Ovary (tissue), 9 donors: ENCODE data around the gene ARHGEF10L. TPM values are rescaled to one million over a fixed set of nuclear protein-coding genes. Genes with fewer than 3 reads are reported as not detected.

Source experiments
- DNase-seq, 5 donors: peaks; one replicate each; pipeline ENCODE4 v3.0.0-alpha.2; 2019 to 2020
- H3K27ac ChIP-seq, 2 donors: fragments of 200-600 bp; one replicate each; pipeline versions ENCODE4 v1.5.1 to v1.8.0; 2019 to 2022
- H3K27me3 ChIP-seq: fragments of 200-600 bp; one replicate; pipeline ENCODE4 v1.8.0; 2022
- H3K36me3 ChIP-seq: fragments of 200-600 bp; sonication (generic); one replicate; pipeline ENCODE4 v1.5.1; 2019
- H3K4me1 ChIP-seq: one replicate; pipeline ENCODE4 v1.8.1; 2013; ENCODE audit warnings: mild to moderate bottlenecking, moderate library complexity; ENCODE audit not compliant: insufficient read depth
- H3K4me3 ChIP-seq: fragments of 200-600 bp; sonication (generic); one replicate; pipeline ENCODE4 v1.5.1; 2017
- H3K9me3 ChIP-seq, 2 donors: fragments of 200-600 bp in 1 of 2; sonication (generic) in 1 of 2; one replicate each; pipeline versions ENCODE4 v1.5.1 to v1.8.1; 2013 to 2019; ENCODE audit warnings: mild to moderate bottlenecking in 1 of 2, moderate library complexity in 1 of 2
- EP300 ChIP-seq: sonication (generic); formaldehyde crosslinking; IDR thresholded peaks from one replicate; pipeline ENCODE4 v1.6.1; 2017; ENCODE audit warnings: antibody characterized with exemption
- POLR2A ChIP-seq: fragments of 450-650 bp; IDR thresholded peaks from one replicate; pipeline ENCODE4 v1.6.1; 2017; ENCODE audit warnings: antibody characterized with exemption, mild to moderate bottlenecking, moderate library complexity
- WGBS, 3 donors: extraction: QIAGEN DNeasy Blood & Tissue Kit in 1 of 3; methylation state at CpG; one replicate each; pipeline versions ENCODE4 v1.1.5 to v1.1.7; 2013 to 2017; 5-methylcytosine and 5-hydroxymethylcytosine counted together
- intact Hi-C, 4 donors: fragments of 100-400 bp; cut with DNase I; formaldehyde crosslinking; loops; one replicate each; pipeline versions ENCODE4 v1.11.0 to v1.15.1; 2022 to 2023
- polyA plus RNA-seq, 2 donors: library from polyadenylated mRNA; stranded (reverse); fragments of 200-250 nt in 1 of 2; fragments of 350-450 nt in 1 of 2; fragmentation: Illumina TruSeq in 1 of 2; extraction: RNeasy Lipid Tissue Mini Kit (QIAGEN cat#74804) in 1 of 2; gene quantifications; one replicate each; pipeline ENCODE4 v1.2.3, GENCODE V29; 2013 to 2014
- total RNA-seq, 7 donors: library from RNA; depleted of rRNA in 2 of 7; stranded (reverse); fragments of >200 nt in 2 of 7; fragmentation: NEBNext Ultra II Directional in 3 of 7; extraction: Animal tissue kit (Norgen Biotek cat#: 25700) in 3 of 7; gene quantifications; one replicate each; pipeline versions ENCODE4 v1.1.0 to v1.2.4, GENCODE V29; 2016 to 2023
- TF ChIP-seq, protein P1 (sequence below), 3 donors: fragments of 450-650 bp in 2 of 3; fragments of 200-600 bp in 1 of 3; IDR thresholded peaks; one replicate each; pipeline versions ENCODE4 v1.5.1 to v1.8.0; 2016 to 2022; ENCODE audit warnings: antibody characterized with exemption in 3 of 3, mild to moderate bottlenecking in 1 of 3
- donor health status: DM: no; HTN: no; CAD: no; lungs with moderate emphysema.
- donor health status: DM: no; HTN: no; CAD: no.
- donor health status: Bipolar disorder and iron deficiency.
- donor health status: DM: yes; HTN: yes; CAD: no.
- donor health status: DM: no; HTN: no; CAD: no.
- donor health status: DM: yes; HTN: yes; CAD: no.

Gene ARHGEF10L
- total and polyA plus RNA-seq, 9 donors = 3.6 to 23.0 (median 18.3) TPM

DNA sequence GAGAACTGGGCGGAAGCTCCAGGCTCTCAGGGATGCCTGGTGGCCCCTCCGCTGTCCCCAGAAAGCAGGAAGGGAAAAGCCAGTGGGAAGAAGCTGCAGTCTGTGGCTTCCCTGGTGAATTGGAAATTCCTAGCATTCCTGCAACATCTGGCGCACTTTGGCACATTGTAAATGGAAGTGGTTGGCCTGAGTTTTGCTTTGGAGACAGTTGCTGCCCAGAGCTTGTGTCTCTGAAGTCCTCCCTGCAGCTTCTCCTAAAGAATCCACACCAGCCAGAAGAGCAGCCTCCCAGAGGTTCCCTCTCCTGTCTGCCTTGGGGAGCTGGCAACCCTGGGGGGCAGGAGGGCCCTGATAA lies 48.2 kb downstream of the ARHGEF10L start:
- whole genome bisulfite sequencing, 3 donors = 56 to 73% (median 56%) methylated on average over 3 of the region's 3 CpGs
- Histone ChIP-seq H3K27ac (no peak overlapping the region), H3K27me3 (no peaks in the 10 kb centered on the region), H3K4me3 (no peak overlapping the region), H3K36me3 (no peaks in the 10 kb centered on the region), H3K9me3 (no peaks in the 10 kb centered on the region), H3K4me1 (peaks cover 13% of the 10 kb centered on the region)
- DNase-seq = no peak
- TF ChIP-seq POLR2A (no peak), EP300 (no peak)
- TF ChIP-seq, protein P1, sequence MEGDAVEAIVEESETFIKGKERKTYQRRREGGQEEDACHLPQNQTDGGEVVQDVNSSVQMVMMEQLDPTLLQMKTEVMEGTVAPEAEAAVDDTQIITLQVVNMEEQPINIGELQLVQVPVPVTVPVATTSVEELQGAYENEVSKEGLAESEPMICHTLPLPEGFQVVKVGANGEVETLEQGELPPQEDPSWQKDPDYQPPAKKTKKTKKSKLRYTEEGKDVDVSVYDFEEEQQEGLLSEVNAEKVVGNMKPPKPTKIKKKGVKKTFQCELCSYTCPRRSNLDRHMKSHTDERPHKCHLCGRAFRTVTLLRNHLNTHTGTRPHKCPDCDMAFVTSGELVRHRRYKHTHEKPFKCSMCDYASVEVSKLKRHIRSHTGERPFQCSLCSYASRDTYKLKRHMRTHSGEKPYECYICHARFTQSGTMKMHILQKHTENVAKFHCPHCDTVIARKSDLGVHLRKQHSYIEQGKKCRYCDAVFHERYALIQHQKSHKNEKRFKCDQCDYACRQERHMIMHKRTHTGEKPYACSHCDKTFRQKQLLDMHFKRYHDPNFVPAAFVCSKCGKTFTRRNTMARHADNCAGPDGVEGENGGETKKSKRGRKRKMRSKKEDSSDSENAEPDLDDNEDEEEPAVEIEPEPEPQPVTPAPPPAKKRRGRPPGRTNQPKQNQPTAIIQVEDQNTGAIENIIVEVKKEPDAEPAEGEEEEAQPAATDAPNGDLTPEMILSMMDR (IDR thresholded peaks at IDR 0.05) = no peak
- intact Hi-C loops = no loop called here

DNA sequence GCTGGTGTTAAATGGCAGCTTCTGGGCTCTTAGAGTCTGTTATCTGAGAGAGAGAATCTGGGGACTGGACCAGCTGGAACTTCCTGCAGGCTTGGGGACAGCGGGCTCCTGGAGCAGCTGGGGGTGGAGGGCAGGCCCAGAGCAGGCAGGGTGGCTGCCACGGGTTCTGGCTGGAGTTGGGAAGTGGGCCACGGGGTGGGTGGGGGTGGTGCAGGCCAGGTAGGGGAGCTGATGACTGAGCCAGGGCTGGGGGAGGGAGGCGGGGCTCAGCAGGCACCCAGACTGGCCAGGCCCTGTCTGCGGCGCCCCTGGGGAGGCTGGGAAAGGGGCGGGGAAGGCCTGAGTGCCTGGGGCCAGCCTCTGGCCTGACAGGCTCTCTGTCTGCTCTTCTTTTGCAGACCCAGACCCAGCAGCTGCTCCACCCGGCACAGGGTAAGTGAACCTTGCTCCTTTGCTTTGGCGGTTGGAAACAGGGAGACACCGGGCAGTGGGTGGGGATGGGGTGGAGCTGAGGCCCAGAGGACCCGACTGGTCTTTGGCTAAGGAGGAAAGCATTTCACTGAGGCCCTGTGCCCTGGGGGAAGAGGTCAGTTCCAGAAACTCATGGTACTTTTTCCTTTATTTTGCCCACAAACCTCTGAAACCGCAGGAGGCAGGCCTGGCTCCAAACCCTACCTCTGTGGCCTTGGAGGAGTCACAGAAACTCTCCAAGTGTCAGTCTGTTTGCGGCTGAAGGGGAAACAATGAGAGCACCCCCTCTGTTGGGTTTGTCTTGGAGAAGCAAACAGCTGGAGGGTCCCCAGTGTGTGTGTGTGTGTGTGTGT lies 48.8 kb downstream of the ARHGEF10L start:
- no peaks in the 10 kb centered on the region for H3K27me3 ChIP-seq
- 13 to 21% (median 14%) methylated on average over 8 to 13 of the region's 13 CpGs for WGBS, 3 donors
- peak in 1 of 5 donors; percentile 42 for DNase-seq
- peak overlapping the region in 1 of 2 donors; percentile 36 for H3K27ac ChIP-seq
- TF ChIP-seq EP300 (no peak), POLR2A (no peak)
- TF ChIP-seq, protein P1 (IDR thresholded peaks at IDR 0.05) = no peak
- H3K36me3 ChIP-seq = no peaks in the 10 kb centered on the region
- intact Hi-C loops = no loop called here
- H3K4me3 ChIP-seq = no peak overlapping the region
- no peaks in the 10 kb centered on the region for H3K9me3 ChIP-seq
- peaks cover 13% of the 10 kb centered on the region for H3K4me1 ChIP-seq

DNA sequence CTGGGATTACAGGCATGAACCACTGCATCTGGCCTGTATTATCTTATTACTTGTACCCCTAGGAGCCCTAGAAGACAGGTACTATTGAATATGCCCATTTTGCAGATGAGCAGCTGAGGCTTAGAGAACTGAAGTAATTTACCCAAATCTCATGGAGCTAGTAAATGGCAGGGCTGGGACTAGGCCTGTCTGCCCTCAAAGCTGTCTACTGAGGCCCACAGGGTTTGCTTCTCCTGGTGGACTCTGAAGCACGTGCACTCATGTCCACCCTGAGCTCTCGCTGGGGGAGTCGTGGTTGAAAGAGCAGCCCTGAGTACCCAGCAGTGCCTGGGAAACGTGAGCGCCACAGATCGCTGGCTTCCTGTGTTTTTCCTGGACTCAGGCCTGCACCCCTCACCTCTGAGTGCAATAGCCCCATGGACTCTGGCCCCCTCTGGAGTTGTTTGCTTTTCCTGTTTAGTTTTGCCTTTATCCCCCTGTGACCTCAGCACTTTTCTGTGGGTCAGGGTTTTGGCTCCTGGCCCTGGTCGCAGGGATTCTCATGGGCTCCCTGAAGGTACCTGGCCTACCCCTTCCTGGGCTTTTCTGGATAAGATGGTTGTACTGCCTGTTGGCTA lies 52.4 kb downstream of the ARHGEF10L start:
- Histone ChIP-seq H3K27ac (no peak overlapping the region), H3K9me3 (no peaks in the 10 kb centered on the region), H3K4me3 (no peak overlapping the region), H3K4me1 (peaks cover 10% of the 10 kb centered on the region), H3K27me3 (no peaks in the 10 kb centered on the region), H3K36me3 (no peaks in the 10 kb centered on the region)
- intact Hi-C loops = loop anchor here in 1 of 4 donors (10.0 kb wide), 1 partner anchor 67 kb away; no protein-coding TSS in a partner anchor
- DNase-seq = no peak
- TF ChIP-seq, protein P1 (IDR thresholded peaks at IDR 0.05) = no peak
- no peak for TF ChIP-seq POLR2A
- 50 to 69% (median 59%) methylated on average over 7 of the region's 7 CpGs for WGBS, 3 donors

DNA sequence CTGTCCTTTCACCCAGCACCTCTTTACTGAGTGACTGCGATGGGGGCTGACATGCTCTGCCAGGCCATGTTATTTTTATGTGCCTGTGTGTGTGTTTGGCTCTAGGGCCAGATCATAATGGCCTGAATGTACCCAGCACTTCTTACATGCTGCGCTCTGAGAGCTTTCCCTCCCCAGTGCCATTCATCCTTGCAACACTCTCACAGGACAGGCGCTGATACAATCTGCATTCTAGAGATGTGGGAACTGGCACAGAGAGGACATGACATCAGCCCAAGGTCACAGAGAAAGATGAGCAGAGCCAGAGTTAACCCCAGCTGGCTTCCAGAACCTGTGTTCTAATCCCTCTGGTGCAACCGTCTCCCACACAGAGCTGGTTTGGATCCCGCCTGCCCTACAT lies 54.5 kb downstream of the ARHGEF10L start:
- Histone ChIP-seq H3K27ac (no peak overlapping the region), H3K9me3 (no peaks in the 10 kb centered on the region), H3K36me3 (no peaks in the 10 kb centered on the region), H3K27me3 (no peaks in the 10 kb centered on the region), H3K4me3 (no peak overlapping the region), H3K4me1 (no peaks in the 10 kb centered on the region)
- TF ChIP-seq POLR2A (no peak), EP300 (no peak)
- TF ChIP-seq, protein P1 (IDR thresholded peaks at IDR 0.05) = no peak
- WGBS, 3 donors = 83 to 87% (median 86%) methylated on average over 5 of the region's 5 CpGs
- DNase-seq = no peak
- intact Hi-C loops = loop anchor here in 1 of 4 donors (10.0 kb wide), 1 partner anchor 69 kb away; no protein-coding TSS in a partner anchor
